Daoy (cell line): ENCODE data around the gene RPL3. TPM values are rescaled to one million over a fixed set of nuclear protein-coding genes. Genes with fewer than 3 reads are reported as not detected.
A peak's percentile ranks its signal among the peaks of the same experiment; 100 is the strongest.

Experiments used
- DNase-seq: peaks from one replicate; pipeline ENCODE4 v3.0.0-alpha.2; 2015; ENCODE audit warnings: low read depth
- total RNA-seq: library from RNA; depleted of rRNA; stranded (reverse); fragments of >200 nt; shearing (Covaris generic); gene quantifications from 2 replicates; pipeline ENCODE4 v1.2.3, GENCODE V29; 2014

RPL3 gene
- total RNA-seq, 1 experiment from 2014 or later, result 2,011 TPM

DNA sequence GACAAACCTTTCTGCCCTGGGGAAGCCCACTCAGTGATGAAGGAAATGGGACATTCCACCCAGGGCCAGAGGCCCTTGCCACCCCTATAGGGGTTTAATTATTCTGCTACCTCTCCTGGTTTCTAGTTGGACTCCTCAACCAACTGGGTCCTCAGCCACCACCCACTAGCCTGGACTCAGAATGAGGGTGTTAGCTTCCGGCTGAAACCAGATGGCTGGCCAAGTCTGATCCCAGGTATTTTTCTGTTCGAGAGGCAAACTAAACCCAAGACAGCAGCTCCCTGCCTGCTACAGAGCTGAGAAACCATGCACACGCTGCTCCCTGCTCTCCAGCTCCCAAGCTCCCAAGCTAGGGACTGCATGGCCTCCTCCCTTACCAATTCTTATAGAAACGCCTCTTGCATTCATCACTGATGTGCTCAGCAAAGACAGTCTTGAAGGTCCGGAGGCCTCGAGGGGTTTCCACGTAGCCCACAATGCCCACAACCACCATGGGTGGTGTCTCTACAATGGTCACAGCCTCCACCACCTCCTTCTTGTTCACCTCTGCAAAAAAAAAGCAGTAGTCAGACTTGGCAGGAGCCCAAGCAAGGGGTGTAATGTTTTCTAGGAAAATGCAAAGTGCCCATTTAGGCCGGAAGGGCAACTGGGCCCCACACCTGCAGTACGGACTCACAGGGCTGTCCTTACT is 2.2 kb downstream of the RPL3 start:
- DNase-seq, result no peak

DNA sequence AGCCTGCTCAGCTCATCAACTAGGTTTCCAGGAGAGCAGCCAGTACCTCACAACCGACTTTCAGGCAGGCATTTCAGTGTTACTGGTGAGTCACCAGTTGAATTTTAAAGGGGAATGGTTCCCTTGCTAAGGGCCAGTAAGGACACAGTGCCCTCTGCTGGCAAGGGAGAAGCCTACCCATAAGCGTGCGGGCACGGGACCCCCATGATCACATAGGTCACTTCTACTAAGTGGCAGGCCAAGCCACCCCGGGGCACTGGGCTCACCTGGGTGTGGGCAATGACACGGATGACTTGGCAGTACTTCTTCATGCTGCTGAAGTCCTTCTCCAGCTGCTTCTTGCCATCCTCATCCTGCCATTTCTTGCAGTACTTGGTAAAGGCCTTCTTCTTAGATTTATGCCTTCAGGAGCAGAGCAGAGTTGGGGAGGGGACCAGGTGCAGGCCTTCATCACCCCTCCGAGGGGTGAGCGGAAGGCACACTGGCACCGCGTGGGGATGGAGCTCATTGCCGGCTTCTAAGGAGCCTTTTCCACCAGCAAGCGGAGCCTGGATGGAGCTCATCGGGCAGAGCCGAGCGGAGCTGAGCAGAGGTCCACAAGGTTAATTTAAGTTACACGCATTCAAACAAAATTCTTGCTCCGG is 2.9 kb downstream of the RPL3 start:
- DNase-seq, result peak; percentile 86

- DNase-seq, result no peak
Observed at GRCh38 chr22:39315389-39315788, 4.0 kb downstream of the RPL3 start.

GRCh38 chr22:39314251-39314971 is 5.0 kb downstream of the RPL3 start:
- DNase-seq, result no peak

GRCh38 chr22:39313258-39314001 is 6.0 kb downstream of the RPL3 start:
- DNase-seq, result no peak

- no peak for DNase-seq
Observed at GRCh38 chr22:39312410-39312809, 7.0 kb downstream of the RPL3 start.

GRCh38 chr22:39311592-39312400 is 7.6 kb downstream of the RPL3 start:
- DNase-seq, result peak; percentile 62

GRCh38 chr22:39309881-39310714 is 9.3 kb downstream of the RPL3 start:
- DNase-seq, result peak; percentile 65

GRCh38 chr22:39309364-39309861 is 10.0 kb downstream of the RPL3 start:
- no peak for DNase-seq

GRCh38 chr22:39308614-39309363 is 10.6 kb downstream of the RPL3 start:
- peak; percentile 91 for DNase-seq

DNA sequence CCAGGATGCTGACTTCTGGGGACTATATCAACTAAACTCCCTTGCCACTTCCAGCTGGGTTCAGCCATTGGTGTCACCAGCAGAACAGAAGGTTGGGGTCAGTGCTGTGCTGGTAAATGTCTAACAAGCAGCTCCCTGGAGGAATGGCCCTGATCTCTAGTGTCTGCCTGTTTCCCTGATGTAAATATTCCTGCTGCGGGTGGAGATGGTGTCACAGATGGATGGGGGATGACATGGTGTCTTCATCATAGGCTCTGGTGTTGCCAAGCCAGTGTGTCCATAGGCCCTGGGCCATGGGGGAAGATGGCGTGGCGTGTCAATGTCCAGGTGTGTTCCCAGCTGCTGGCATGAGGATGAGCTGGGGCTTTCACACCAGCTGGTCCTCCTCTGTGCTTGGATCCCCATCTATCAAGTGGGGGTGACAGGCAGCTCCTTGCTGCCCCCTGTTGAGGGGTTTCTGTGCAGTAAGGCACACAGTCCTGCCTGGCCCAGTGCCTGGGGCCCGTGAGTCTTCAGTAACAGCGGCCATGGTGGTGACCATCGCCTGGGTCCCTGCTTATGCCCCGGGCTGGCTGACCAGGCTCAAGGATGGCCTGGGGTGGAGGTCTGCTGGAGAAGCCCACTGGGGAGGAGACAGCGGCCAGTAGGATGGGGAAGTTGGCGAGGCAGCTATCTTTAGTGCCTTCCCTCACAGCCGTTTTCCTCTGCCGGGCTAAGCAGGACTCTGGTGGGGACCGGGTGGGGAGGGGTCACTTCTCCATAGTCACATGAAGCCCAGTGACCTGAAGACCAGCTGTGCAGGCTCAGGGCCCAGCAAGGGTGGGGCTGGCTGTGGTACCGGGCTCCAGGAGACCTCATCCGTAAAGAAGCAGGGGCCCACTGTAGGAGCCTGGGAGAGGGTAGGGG is 12.7 kb downstream of the RPL3 start:
- DNase-seq, result peak; percentile 58

- DNase-seq, result no peak
Observed at GRCh38 chr22:39303892-39304671, 15.3 kb downstream of the RPL3 start.

GRCh38 chr22:39303358-39303757 is 16.1 kb downstream of the RPL3 start:
- DNase-seq, result no peak

DNA sequence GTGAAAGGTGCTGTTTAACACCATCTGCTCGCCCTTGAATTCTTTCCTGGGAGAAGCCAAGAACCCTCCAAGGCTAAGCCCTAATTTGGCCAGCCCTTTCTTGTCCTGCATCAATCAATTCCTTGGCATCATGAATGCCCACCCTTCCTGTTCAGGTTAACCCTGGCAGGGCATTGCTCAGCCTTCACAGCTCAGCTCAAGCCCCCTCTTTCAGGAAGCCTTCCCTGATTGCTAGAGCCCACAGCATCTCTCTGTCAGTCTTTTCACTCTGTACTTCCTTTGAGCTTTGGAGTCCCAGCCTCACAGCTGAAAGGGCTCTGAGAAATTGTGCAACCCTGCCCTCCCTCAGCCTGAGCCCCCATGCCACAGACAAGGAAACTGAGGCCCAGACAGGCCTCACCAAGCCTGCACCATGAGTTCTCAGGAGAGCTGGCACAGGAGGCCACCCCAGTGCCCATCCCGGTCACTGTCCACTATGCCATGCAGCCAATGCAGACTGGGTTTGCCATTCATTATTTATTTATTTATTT is 16.9 kb downstream of the RPL3 start:
- no peak for DNase-seq

- DNase-seq, result no peak
Observed at GRCh38 chr22:39301926-39302325, 17.5 kb downstream of the RPL3 start.

- DNase-seq, result no peak
Observed at GRCh38 chr22:39301108-39301507, 18.3 kb downstream of the RPL3 start.

- no peak for DNase-seq
Observed at GRCh38 chr22:39300186-39300830, 19.1 kb downstream of the RPL3 start.
